CD4-positive, alpha-beta T cell treated with Interleukin-15 for 1 hour (primary cell): ENCODE measurements around the gene THSD7A.
"Not testable (repeated sequence)": the region's sequence is repeated elsewhere in the genome, so short reads cannot be mapped to it uniquely, and the experiment has no call there.

ENCODE experiments used
- DNase-seq: peaks from one replicate; pipeline ENCODE4 v3.0.0-alpha.2; 2020

THSD7A gene

GRCh38 chr7:11486271-11486670, 345.7 kb downstream of the THSD7A start:
- DNase-seq = no peak

GRCh38 chr7:11485636-11486035, 346.4 kb downstream of the THSD7A start:
- no peak for DNase-seq

- DNase-seq = no peak
These were observed 351.9 kb downstream of the THSD7A start for GRCh38 chr7:11480143-11480542.

GRCh38 chr7:11478882-11479281, 353.1 kb downstream of the THSD7A start:
- DNase-seq = no peak

GRCh38 chr7:11478426-11478825, 353.6 kb downstream of the THSD7A start:
- no peak for DNase-seq

- DNase-seq = no peak
These were observed 357.0 kb downstream of the THSD7A start for GRCh38 chr7:11474902-11475585.

- no peak for DNase-seq
These were observed 358.1 kb downstream of the THSD7A start for GRCh38 chr7:11473807-11474424.

GRCh38 chr7:11473220-11473619, 358.8 kb downstream of the THSD7A start:
- no peak for DNase-seq

- no peak for DNase-seq
These were observed 359.4 kb downstream of the THSD7A start for GRCh38 chr7:11472646-11473045.

- no peak for DNase-seq
These were observed 360.7 kb downstream of the THSD7A start for GRCh38 chr7:11471255-11471654.

GRCh38 chr7:11469028-11469745, 362.8 kb downstream of the THSD7A start:
- DNase-seq = no peak

GRCh38 chr7:11466517-11467105, 365.4 kb downstream of the THSD7A start:
- no peak for DNase-seq

GRCh38 chr7:11464624-11465023, 367.4 kb downstream of the THSD7A start:
- DNase-seq = no peak

- DNase-seq = no peak
These were observed 370.1 kb downstream of the THSD7A start for GRCh38 chr7:11461946-11462345.

GRCh38 chr7:11458736-11459483, 373.1 kb downstream of the THSD7A start:
- no peak for DNase-seq

- DNase-seq = no peak
These were observed 374.6 kb downstream of the THSD7A start for GRCh38 chr7:11457419-11457818.

- no peak for DNase-seq
These were observed 375.4 kb downstream of the THSD7A start for GRCh38 chr7:11456574-11456973.

- no peak for DNase-seq
These were observed 379.5 kb downstream of the THSD7A start for GRCh38 chr7:11452476-11452875.

GRCh38 chr7:11450281-11450680, 381.7 kb downstream of the THSD7A start:
- no peak for DNase-seq

- no peak for DNase-seq
These were observed 382.7 kb downstream of the THSD7A start for GRCh38 chr7:11449316-11449715.

GRCh38 chr7:11448323-11448722, 383.7 kb downstream of the THSD7A start:
- DNase-seq = no peak

- DNase-seq = no peak
These were observed 384.9 kb downstream of the THSD7A start for GRCh38 chr7:11447106-11447505.

- not testable (repeated sequence) for DNase-seq
These were observed 388.1 kb downstream of the THSD7A start for GRCh38 chr7:11443934-11444333.
